ENCODE data around the gene TBPL2.
"Not testable (repeated sequence)": the region's sequence is repeated elsewhere in the genome, so short reads cannot be mapped to it uniquely, and the experiment has no call there.

The TBPL2 gene

GRCh38 chr14:55399852-55400251 is 40.6 kb downstream of the TBPL2 start:
- no peak for DNase-seq

DNA sequence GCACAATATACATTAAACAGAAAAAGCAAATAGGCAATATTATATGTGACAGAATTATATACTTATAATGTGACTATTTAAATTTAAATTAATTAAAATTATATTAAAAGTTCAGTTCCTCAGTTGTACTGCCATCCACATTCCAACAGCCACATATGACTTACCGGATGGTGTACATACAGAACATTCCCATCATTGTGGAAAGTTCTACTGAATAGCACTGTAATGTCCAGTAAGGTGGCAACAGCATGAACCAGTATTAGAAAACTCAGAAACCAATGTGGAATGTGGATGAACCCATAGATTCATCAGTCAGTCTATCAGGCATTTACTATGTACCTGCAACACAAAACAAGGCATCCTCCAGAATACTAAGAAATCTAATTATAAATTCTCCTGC is 41.2 kb downstream of the TBPL2 start:
- DNase-seq = no peak

DNA sequence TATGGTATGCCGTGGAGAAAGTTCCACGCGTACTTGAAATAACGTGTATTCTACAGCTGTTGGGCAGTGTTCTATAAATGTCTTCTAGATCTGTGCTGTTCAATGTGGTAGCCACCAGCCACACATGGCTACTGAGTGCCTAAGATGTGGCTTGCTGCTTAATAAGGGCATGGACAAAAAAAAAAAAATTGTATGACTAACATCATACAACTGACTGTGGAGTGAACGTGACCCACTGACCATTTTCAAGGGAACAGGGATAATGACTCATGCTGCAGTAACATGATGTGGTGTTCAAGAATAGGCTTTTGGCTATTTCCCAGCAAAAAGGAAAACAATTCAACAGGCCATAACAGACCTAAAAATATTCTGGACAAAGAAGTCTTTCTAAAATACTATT is 41.7 kb downstream of the TBPL2 start:
- no peak for DNase-seq

DNA sequence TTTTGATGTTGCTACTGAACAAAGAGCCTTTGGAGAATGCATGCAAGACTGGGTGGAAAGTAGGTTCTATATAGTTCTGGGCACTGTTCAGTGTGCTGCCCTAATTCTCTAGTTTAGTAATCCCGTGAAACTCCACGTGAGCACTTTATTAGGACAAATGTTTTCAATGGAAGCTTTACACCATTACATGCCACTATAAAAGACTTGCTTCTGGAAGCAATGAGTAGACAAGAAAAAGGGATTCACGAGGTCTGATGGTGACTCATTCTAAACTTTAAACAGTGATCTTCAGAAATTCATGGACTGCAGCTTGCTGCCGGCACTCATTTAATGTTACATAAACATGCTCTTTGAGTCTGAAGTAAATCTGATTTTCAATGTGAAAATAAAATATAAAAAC is 51.1 kb downstream of the TBPL2 start:
- no peak for DNase-seq

DNA sequence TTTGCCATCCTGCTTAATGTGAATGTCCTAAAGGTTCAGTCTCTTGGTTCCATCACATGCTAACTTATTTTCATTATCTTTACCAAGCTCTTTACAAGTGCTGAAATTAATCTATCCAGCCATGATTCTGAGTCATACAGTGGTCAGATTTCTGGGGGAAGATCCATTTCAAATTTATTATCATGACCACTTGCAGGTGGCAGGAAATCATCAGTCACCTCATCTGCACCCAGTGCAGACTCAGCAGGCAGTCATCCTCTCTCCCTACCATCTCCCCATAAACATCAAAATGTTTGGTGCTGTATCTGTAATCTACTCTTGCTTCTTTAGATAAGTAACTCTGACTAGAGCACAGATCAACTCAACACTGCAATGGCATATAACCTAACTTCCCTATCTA is 52.3 kb downstream of the TBPL2 start:
- DNase-seq = no peak

- no peak for DNase-seq
These were observed 53.3 kb downstream of the TBPL2 start for GRCh38 chr14:55387121-55387520.

DNA sequence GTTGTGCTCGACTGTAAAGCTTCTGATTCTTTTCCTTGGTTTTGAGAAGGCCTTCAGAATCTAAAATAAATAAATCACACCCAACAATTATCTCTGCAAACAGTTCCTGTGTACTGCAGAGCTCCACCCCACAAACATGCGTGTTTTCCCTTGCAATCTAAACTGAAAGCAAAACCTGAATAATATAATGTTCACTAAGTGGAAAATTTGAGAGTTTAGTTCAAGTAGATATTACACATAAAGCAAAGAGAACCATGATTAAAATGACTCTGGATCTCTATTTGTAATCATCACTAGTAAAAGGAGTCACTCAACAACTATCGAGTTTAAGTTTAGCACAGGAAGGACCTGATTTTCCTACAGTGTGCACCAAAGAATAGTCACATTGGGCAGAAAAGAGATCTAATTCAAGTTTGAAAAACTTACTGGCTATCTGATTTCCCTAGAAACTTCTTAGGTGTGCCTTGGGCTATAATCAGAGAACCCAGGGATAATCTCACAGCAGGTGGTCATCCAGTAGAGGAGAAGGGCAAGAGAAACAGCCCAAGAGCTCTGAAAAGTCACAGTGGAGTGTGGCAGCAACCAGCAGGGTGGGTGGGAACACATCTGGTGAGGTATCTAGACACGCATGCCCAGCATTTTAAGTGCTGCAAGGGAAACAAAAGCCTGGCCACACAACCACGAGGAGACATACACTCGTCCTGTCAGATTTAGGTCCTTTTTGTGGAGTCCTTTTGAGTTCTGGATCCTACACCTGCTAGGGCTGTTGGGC is 54.2 kb downstream of the TBPL2 start:
- no peak for DNase-seq

- no peak for DNase-seq
These were observed 55.9 kb downstream of the TBPL2 start for GRCh38 chr14:55384536-55384935.

DNA sequence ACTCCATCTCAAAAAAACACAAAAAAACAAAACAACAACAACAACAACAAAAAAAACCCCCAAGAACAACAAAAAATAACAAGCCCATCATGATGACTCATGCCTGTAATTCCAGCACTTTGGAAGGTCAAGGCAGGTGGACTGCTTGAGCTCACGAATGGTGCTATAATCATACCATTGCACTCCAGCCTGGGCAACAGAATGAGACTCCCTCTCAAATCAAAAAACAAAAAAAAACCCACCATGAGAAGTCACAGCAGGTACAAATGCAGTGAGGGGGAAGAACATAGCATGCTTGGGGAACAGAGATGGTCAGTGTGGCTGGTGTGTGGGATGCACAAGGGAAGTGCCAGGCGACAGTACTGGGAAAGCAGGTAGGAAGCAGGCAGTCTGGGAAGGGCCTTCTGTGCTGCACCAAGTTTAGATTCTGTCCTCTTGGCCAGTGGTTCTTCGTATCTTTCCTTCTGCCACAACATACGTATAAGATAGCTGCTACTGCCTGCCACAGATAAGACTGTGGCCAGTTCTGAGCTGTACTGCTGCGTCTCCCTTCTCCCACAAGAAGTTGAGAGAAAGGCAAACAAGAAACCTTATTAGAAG is 56.8 kb downstream of the TBPL2 start:
- no peak for DNase-seq

DNA sequence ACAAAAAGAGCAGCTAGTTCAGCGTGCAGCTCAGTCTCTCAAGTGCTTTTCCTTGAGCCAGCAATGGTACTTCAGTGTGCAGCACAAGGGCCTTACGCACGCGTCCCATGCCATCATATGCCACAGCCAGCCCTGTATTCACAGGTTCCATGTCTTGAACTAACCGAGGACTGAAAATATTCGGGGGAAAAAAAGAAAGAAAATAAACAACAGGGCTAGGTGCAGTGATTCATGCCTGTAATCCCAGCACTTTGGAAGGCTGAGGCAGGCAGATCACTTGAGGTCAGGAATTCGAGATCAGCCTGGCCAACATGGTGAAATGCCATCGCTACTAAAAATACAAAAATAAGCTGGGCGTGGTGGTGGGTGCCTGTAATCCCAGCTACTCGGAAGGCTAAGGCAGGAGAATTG is 57.4 kb downstream of the TBPL2 start:
- not testable (repeated sequence) for DNase-seq

- no peak for DNase-seq
These were observed 57.9 kb downstream of the TBPL2 start for GRCh38 chr14:55382483-55382882.

GRCh38 chr14:55381561-55381960 is 58.9 kb downstream of the TBPL2 start:
- no peak for DNase-seq

DNA sequence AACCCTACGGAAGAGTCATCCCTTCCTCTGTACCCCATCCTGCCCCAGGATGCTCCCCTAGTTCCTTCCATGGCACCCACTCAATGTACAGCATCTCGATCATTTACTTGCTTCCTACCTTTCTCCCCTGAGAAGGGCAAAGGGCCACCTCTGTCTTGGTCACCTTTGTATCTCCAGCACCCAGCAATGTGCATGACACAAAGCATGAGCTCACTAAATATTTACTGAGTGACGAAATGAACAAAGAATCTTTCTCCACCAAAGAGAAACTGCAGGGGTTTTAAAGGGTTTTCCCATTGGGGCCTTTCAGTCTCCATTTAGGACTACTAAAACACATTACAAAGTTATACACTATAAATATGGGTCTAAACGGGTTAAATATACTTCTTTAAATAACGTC is 59.4 kb downstream of the TBPL2 start:
- no peak for DNase-seq

DNA sequence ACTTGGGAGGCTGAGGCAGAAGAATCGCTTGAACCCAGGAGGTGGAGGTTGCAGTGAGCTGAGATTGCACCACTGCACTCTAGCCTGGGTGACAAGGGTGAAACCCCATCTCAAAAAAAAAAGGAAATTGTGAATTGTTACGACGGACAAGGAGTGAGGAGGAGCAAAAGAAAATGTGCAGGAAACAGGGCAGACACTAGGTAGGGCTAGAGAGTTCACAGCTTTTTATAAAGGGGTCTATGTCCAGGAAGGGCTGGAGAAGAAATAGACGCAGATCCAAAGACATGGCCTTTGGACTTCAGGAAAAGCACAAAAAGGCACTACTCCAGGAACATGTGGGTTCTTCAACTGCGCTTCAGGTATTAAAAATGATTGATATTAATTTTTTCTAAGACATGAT is 63.2 kb downstream of the TBPL2 start:
- DNase-seq = no peak

DNA sequence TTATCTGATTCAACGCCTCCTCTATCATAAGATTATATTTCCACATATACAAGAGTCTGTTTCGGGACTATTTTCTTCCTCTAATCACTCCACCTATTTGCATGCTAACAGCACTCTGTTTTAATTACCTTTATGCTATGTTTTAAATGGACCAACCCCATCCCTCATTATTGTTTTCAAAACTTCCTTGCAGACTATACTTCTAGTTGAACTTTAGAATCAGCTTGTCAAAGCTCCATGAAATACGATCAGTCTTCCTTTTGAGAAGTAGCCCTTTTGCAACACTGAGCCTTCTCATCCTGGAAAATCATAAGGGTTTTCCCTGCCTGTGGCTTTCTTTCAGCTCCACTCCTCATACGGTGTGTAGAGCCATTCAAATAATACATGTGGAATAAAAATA is 65.6 kb downstream of the TBPL2 start:
- no peak for DNase-seq

- DNase-seq = no peak
These were observed 66.4 kb downstream of the TBPL2 start for GRCh38 chr14:55373784-55374705.

- no peak for DNase-seq
These were observed 67.6 kb downstream of the TBPL2 start for GRCh38 chr14:55372825-55373224.

- DNase-seq = no peak
These were observed 68.0 kb downstream of the TBPL2 start for GRCh38 chr14:55372423-55372822.

DNA sequence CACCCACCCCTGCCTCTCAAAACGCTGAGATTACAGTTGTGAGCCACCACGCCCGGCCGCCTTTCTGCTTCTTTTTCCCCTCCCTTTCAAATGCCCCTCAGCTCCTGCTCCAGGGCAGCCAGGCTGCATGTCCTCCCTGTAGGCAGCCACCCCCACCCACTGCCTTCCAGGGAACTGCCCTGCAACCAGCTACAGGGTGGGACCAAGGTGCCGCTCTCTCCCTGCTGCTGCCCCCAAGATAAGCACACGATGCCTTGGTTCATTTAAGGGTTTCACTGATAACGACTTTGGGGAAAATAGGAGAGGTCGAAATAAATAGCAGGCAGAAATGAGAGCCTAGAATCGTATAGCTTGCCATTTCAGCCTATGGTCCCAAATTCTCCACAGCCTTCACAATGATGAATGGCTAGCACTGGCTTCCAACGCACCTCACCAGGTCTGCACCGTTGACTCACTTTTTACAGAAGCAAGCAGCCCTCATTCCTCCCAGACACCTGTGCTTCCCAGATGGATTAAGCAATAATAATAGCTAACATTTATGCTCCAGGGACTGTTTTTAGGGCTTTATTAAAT is 69.4 kb downstream of the TBPL2 start:
- no peak for DNase-seq

- no peak for DNase-seq
These were observed 74.1 kb downstream of the TBPL2 start for GRCh38 chr14:55366271-55366670.
